Tibial nerve (tissue), 4 donors: ENCODE results near the gene SON. TPM values are rescaled to one million over a fixed set of nuclear protein-coding genes. Genes with fewer than 3 reads are reported as not detected.
A peak's percentile ranks its signal among the peaks of the same experiment; 100 is the strongest.
"Not testable (repeated sequence)": the region's sequence is repeated elsewhere in the genome, so short reads cannot be mapped to it uniquely, and the experiment has no call there.

ENCODE experiments used
- DNase-seq, 2 donors: peaks; one replicate each; pipeline ENCODE4 v3.0.0-alpha.2; 2019; ENCODE audit warnings: low spot score in 2 of 2
- H3K27ac ChIP-seq, 4 donors: fragments of 200-600 bp; sonication (generic) in 3 of 4; one replicate each; pipeline ENCODE4 v1.5.1; 2017 to 2019; ENCODE audit warnings: mild to moderate bottlenecking in 1 of 4
- H3K27me3 ChIP-seq, 2 donors: fragments of 200-600 bp; sonication (generic) in 1 of 2; one replicate each; pipeline versions ENCODE4 v1.5.1 to v1.6.0; 2017 to 2019
- H3K36me3 ChIP-seq, 3 donors: fragments of 200-600 bp; sonication (generic); one replicate each; pipeline ENCODE4 v1.5.1; 2018 to 2019
- H3K4me1 ChIP-seq, 4 donors: fragments of 200-600 bp; sonication (generic) in 3 of 4; one replicate each; pipeline ENCODE4 v1.5.1; 2017 to 2019
- H3K4me3 ChIP-seq, 4 donors: fragments of 200-600 bp; sonication (generic) in 3 of 4; one replicate each; pipeline ENCODE4 v1.5.1; 2017 to 2019; ENCODE audit warnings: mild to moderate bottlenecking in 1 of 4, moderate library complexity in 1 of 4
- H3K9me3 ChIP-seq, 4 donors: fragments of 200-600 bp; sonication (generic) in 3 of 4; one replicate each; pipeline ENCODE4 v1.5.1; 2017 to 2019
- CTCF ChIP-seq, 5 experiments: fragments of 200-600 bp in 3 of 5; fragments of 450-650 bp in 2 of 5; sonication (generic) in 3 of 5; IDR thresholded peaks; one replicate each; pipeline ENCODE4 v1.5.1; 2016 to 2019; ENCODE audit warnings: antibody characterized with exemption in 5 of 5, mild to moderate bottlenecking in 3 of 5, moderate library complexity in 2 of 5
- EP300 ChIP-seq, 2 donors: sonication (generic); formaldehyde crosslinking; IDR thresholded peaks; one replicate each; pipeline ENCODE4 v1.6.1; 2017; ENCODE audit warnings: antibody characterized with exemption in 2 of 2, mild to moderate bottlenecking in 1 of 2
- POLR2A ChIP-seq, 2 donors: fragments of 450-650 bp; IDR thresholded peaks; one replicate each; pipeline ENCODE4 v1.6.1; 2017; ENCODE audit warnings: antibody characterized with exemption in 2 of 2, mild to moderate bottlenecking in 2 of 2, moderate library complexity in 2 of 2
- WGBS, 2 donors: methylation state at CpG; one replicate each; pipeline ENCODE4 v1.1.5; 2018; 5-methylcytosine and 5-hydroxymethylcytosine counted together
- total RNA-seq, 4 donors: library from RNA; depleted of rRNA; stranded (reverse); fragments of >200 nt; gene quantifications; one replicate each; pipeline ENCODE4 v1.1.0, GENCODE V29; 2016

The SON gene
- total RNA-seq, 4 donors from 2014 or later = 243 to 283 (median 271) TPM

GRCh38 chr21:33598051-33598450, 55.2 kb downstream of the SON start:
- peaks cover 0 to 78% (median 7%) of the 10 kb centered on the region in 3 donors for H3K36me3 ChIP-seq
- DNase-seq = no peak
- no peak overlapping the region for H3K4me3 ChIP-seq
- 86 to 88% methylated on average over 1 of the region's 1 CpG for WGBS, 2 donors
- no peak for TF ChIP-seq POLR2A (IDR thresholded peaks at IDR 0.05)
- TF ChIP-seq EP300 (IDR thresholded peaks at IDR 0.05) = no peak
- no peak for TF ChIP-seq CTCF (IDR thresholded peaks at IDR 0.05)
- no peaks in the 10 kb centered on the region for H3K9me3 ChIP-seq
- H3K4me1 ChIP-seq = no peaks in the 10 kb centered on the region
- H3K27ac ChIP-seq = no peak overlapping the region
- H3K27me3 ChIP-seq = no peaks in the 10 kb centered on the region

- no peak for DNase-seq
- no peaks in the 10 kb centered on the region for H3K27me3 ChIP-seq
- H3K4me3 ChIP-seq = no peak overlapping the region
- WGBS, 2 donors = 41% methylated on average over 1 of the region's 1 CpG
- peaks cover 0 to 11% (median 0%) of the 10 kb centered on the region in 4 donors for H3K4me1 ChIP-seq
- TF ChIP-seq CTCF (IDR thresholded peaks at IDR 0.05) (no peak), EP300 (IDR thresholded peaks at IDR 0.05) (no peak), POLR2A (IDR thresholded peaks at IDR 0.05) (no peak)
- peak overlapping the region in 2 of 4 donors; percentile 22 to 80 for H3K27ac ChIP-seq
- no peaks in the 10 kb centered on the region for H3K9me3 ChIP-seq
- H3K36me3 ChIP-seq = peaks cover 0 to 66% (median 2%) of the 10 kb centered on the region in 3 donors
Observed at GRCh38 chr21:33608559-33608958, 65.7 kb downstream of the SON start.

- DNase-seq = no peak
- no peaks in the 10 kb centered on the region for H3K9me3 ChIP-seq
- TF ChIP-seq CTCF (IDR thresholded peaks at IDR 0.05) = no peak
- TF ChIP-seq EP300 (IDR thresholded peaks at IDR 0.05) = no peak
- TF ChIP-seq POLR2A (IDR thresholded peaks at IDR 0.05) = no peak
- H3K27ac ChIP-seq = no peak overlapping the region
- WGBS, 2 donors = 75 to 76% methylated on average over 7 of the region's 7 CpGs
- H3K27me3 ChIP-seq = no peaks in the 10 kb centered on the region
- peaks cover 0 to 11% (median 0%) of the 10 kb centered on the region in 4 donors for H3K4me1 ChIP-seq
- H3K36me3 ChIP-seq = peaks cover 0 to 85% (median 2%) of the 10 kb centered on the region in 3 donors
- H3K4me3 ChIP-seq = no peak overlapping the region
Observed at GRCh38 chr21:33611006-33611744, 68.3 kb downstream of the SON start.

GRCh38 chr21:33617565-33617964, 74.7 kb downstream of the SON start:
- not testable (repeated sequence) for DNase-seq, H3K27me3 ChIP-seq, H3K4me3 ChIP-seq, H3K27ac ChIP-seq, H3K9me3 ChIP-seq, H3K4me1 ChIP-seq
- 87 to 89% methylated on average over 11 of the region's 11 CpGs for WGBS, 2 donors
- H3K36me3 ChIP-seq = peaks cover 0 to 88% (median 2%) of the 10 kb centered on the region in 3 donors

- H3K27ac ChIP-seq = no peak overlapping the region
- H3K4me3 ChIP-seq = no peak overlapping the region
- TF ChIP-seq EP300 (IDR thresholded peaks at IDR 0.05) (no peak), CTCF (IDR thresholded peaks at IDR 0.05) (no peak), POLR2A (IDR thresholded peaks at IDR 0.05) (no peak)
- WGBS, 2 donors = 95 to 98% methylated on average over 2 of the region's 2 CpGs
- H3K36me3 ChIP-seq = peaks cover 0 to 88% (median 0%) of the 10 kb centered on the region in 3 donors
- H3K9me3 ChIP-seq = no peaks in the 10 kb centered on the region
- no peak for DNase-seq
- H3K4me1 ChIP-seq = no peaks in the 10 kb centered on the region
- H3K27me3 ChIP-seq = no peaks in the 10 kb centered on the region
Observed at GRCh38 chr21:33618407-33618806, 75.6 kb downstream of the SON start.
